Left lung (tissue), 10 donors: ENCODE results near the gene RAB31. TPM values are rescaled to one million over a fixed set of nuclear protein-coding genes. Genes with fewer than 3 reads are reported as not detected.

Source experiments
- ATAC-seq: fragments of 200-7000 bp; cut with Tn5 transposase; one replicate; pipeline ENCODE4 v1.9.1; 2020; ENCODE audit warnings: moderate library complexity
- DNase-seq, 4 donors: peaks; one replicate each; pipeline ENCODE4 v3.0.0-alpha.2; 2013 to 2020
- H3K27ac ChIP-seq, 2 donors: fragments of 200-600 bp; sonication (generic) in 1 of 2; one replicate each; pipeline versions ENCODE4 v1.5.0 to v1.8.0; 2020 to 2021
- H3K27me3 ChIP-seq, 2 donors: fragments of 200-600 bp; sonication (generic) in 1 of 2; one replicate each; pipeline versions ENCODE4 v1.5.0 to v1.8.0; 2020 to 2021
- H3K36me3 ChIP-seq, 2 donors: fragments of 200-600 bp; sonication (generic) in 1 of 2; one replicate each; pipeline versions ENCODE4 v1.5.0 to v1.8.0; 2020 to 2021
- H3K4me1 ChIP-seq, 2 donors: fragments of 200-600 bp; one replicate each; pipeline ENCODE4 v1.8.0; 2021
- H3K4me3 ChIP-seq, 2 donors: fragments of 200-600 bp; sonication (generic) in 1 of 2; one replicate each; pipeline versions ENCODE4 v1.5.0 to v1.8.0; 2020 to 2021; ENCODE audit warnings: mild to moderate bottlenecking in 1 of 2
- H3K9me3 ChIP-seq, 2 donors: fragments of 200-600 bp; sonication (generic) in 1 of 2; one replicate each; pipeline versions ENCODE4 v1.5.0 to v1.8.0; 2020 to 2021
- intact Hi-C, 2 donors: fragments of 100-400 bp; cut with DNase I; formaldehyde crosslinking; loops; one replicate each; pipeline versions ENCODE4 v1.11.2 to v1.14.2; 2022
- polyA plus RNA-seq, 6 donors: library from polyadenylated mRNA; unstranded; fragments of 120-200 nt; gene quantifications; one replicate each; pipeline ENCODE4 v1.2.1, GENCODE V29; 2013; ENCODE audit not compliant: insufficient read length in 6 of 6
- total RNA-seq, 2 donors: library from RNA; stranded (reverse); fragmentation: NEBNext Ultra II Directional; extraction: Animal tissue kit (Norgen Biotek cat#: 25700); gene quantifications; one replicate each; pipeline ENCODE4 v1.2.1, GENCODE V29; 2021
- TF ChIP-seq, protein P1 (sequence below), 2 donors: fragments of 200-600 bp; sonication (generic) in 1 of 2; IDR thresholded peaks; one replicate each; pipeline versions ENCODE4 v1.5.0 to v1.8.0; 2021; ENCODE audit warnings: antibody characterized with exemption in 2 of 2
- donor health status: DM: no; HTN: yes; CAD: no.
- donor health status: DM: no; HTN: no; CAD: no.

RAB31 gene
- total and polyA plus RNA-seq, 8 donors = 30.3 to 135 (median 37.3) TPM

DNA sequence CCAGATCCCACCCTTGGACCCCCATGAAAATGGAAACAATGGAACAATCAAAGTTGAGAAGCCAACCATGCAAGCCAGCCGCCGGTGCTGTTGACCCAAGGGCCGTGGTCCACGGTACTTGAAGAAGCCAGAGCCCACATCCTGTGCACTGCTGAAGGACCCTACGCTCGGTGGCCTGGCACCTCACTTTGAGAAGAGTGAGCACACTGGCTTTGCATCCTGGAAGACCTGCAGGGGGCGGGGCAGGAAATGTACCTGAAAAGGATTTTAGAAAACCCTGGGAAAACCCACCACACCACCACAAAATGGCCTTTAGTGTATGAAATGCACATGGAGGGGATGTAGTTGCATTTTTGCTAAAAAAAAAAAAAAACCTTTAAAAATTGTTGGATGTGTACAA lies 151.1 kb downstream of the RAB31 start:
- Histone ChIP-seq H3K4me3 (no peak overlapping the region), H3K4me1 (peaks cover 10 to 31% of the 10 kb centered on the region in 2 donors), H3K27me3 (no peaks in the 10 kb centered on the region), H3K9me3 (no peaks in the 10 kb centered on the region), H3K27ac (no peak overlapping the region), H3K36me3 (peaks cover 0 to 34% of the 10 kb centered on the region in 2 donors)
- TF ChIP-seq, protein P1, sequence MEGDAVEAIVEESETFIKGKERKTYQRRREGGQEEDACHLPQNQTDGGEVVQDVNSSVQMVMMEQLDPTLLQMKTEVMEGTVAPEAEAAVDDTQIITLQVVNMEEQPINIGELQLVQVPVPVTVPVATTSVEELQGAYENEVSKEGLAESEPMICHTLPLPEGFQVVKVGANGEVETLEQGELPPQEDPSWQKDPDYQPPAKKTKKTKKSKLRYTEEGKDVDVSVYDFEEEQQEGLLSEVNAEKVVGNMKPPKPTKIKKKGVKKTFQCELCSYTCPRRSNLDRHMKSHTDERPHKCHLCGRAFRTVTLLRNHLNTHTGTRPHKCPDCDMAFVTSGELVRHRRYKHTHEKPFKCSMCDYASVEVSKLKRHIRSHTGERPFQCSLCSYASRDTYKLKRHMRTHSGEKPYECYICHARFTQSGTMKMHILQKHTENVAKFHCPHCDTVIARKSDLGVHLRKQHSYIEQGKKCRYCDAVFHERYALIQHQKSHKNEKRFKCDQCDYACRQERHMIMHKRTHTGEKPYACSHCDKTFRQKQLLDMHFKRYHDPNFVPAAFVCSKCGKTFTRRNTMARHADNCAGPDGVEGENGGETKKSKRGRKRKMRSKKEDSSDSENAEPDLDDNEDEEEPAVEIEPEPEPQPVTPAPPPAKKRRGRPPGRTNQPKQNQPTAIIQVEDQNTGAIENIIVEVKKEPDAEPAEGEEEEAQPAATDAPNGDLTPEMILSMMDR (IDR thresholded peaks at IDR 0.05) = no peak
- intact Hi-C loops = no loop called here
- DNase-seq = no peak
- ATAC-seq = no peak

DNA sequence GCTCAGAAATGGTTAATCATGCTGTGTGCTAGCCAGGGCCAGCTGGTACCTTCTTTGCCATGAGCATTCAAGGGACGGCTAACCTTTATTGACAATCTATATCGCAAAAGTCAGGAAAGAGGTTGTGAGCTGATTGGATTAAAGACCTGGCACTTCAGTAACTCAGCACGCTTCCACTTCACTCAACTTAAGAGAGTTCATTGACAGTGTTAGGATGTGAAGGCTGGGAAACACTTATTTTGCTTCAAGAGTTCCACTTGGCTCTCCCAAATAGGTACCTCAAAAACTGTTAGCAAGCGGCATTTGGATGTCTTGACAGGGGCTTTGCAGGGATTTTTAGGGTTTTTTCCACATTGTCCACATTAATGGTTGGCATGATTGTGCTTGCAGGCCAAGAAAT lies 152.6 kb downstream of the RAB31 start:
- Histone ChIP-seq H3K9me3 (peaks cover 0 to 6% of the 10 kb centered on the region in 2 donors), H3K27ac (no peak overlapping the region), H3K4me3 (no peak overlapping the region), H3K36me3 (peaks cover 0 to 34% of the 10 kb centered on the region in 2 donors), H3K27me3 (no peaks in the 10 kb centered on the region), H3K4me1 (peaks cover 0 to 17% of the 10 kb centered on the region in 2 donors)
- intact Hi-C loops = no loop called here
- TF ChIP-seq, protein P1 (IDR thresholded peaks at IDR 0.05) = no peak
- peak; percentile 76 for ATAC-seq
- no peak for DNase-seq

DNA sequence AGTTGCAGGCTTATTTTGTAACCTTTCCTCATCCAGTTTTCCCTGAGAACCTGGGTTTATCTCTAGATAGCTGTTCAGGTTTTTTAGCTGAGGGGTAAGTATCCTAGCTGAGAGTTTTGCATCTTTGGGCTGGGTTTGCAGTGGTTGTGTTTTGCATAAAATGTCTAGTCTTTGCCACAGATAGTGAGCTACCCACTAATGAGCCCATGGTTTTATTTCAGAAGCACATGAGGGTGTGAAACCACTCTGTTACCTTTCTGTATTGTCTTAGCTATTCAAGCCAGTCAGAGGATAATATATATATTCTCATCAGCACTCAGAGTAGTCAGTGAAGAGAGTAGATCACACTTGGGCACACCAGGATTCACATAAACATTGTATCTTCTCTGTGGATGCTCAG lies 153.1 kb downstream of the RAB31 start:
- ATAC-seq = no peak
- Histone ChIP-seq H3K9me3 (peaks cover 0 to 9% of the 10 kb centered on the region in 2 donors), H3K4me3 (no peak overlapping the region), H3K4me1 (peaks cover 0 to 12% of the 10 kb centered on the region in 2 donors), H3K27me3 (no peaks in the 10 kb centered on the region), H3K36me3 (peaks cover 0 to 34% of the 10 kb centered on the region in 2 donors), H3K27ac (no peak overlapping the region)
- DNase-seq = no peak
- TF ChIP-seq, protein P1 (IDR thresholded peaks at IDR 0.05) = no peak
- intact Hi-C loops = no loop called here

DNA sequence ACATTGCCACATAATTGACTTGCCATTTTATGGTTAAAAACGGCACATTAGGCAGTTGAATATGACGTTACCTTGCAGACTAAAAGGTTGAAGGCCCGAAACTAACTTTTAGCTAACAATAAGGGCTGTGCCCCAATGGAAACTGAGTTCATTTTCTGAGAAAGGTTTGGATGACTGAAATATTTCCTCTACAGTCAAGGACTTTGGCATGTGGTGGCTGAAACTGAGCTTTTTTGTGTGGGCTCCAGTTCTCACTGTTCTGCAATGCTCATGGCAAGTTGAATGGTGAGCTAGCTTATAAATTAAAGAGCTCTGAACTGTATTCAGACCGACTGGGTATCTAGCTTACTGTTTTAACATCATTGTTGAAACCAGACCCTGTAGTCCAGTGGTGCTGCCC lies 153.8 kb downstream of the RAB31 start:
- Histone ChIP-seq H3K4me1 (peaks cover 0 to 5% of the 10 kb centered on the region in 2 donors), H3K9me3 (peaks cover 0 to 10% of the 10 kb centered on the region in 2 donors), H3K36me3 (peaks cover 0 to 34% of the 10 kb centered on the region in 2 donors), H3K4me3 (no peak overlapping the region), H3K27me3 (no peaks in the 10 kb centered on the region), H3K27ac (peak overlapping the region in 1 of 2 donors; percentile 0)
- no peak for DNase-seq
- intact Hi-C loops = no loop called here
- no peak for ATAC-seq
- TF ChIP-seq, protein P1 (IDR thresholded peaks at IDR 0.05) = no peak

DNA sequence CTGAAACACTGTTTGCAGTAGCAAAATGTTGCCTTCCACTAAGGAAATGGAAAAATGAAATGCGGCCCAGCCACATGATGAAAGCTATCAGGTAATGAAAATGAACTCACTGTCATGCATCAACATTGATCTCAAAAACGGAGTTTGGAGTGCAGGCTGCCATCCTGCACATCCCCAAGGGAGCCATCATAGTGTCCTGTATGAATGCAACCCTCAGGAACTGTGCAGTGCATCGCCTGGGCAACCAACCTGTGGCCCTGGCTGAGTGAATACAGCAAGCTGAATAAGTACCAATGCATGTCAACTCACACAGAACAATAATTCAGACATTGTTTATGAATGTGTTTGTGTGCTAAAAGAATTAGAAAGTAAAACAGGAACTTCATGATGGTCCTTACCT lies 154.6 kb downstream of the RAB31 start:
- TF ChIP-seq, protein P1 (IDR thresholded peaks at IDR 0.05) = no peak
- no peak overlapping the region for H3K27ac ChIP-seq
- intact Hi-C loops = no loop called here
- H3K9me3 ChIP-seq = peaks cover 0 to 10% of the 10 kb centered on the region in 2 donors
- DNase-seq = no peak
- H3K4me1 ChIP-seq = no peaks in the 10 kb centered on the region
- H3K36me3 ChIP-seq = peaks cover 0 to 34% of the 10 kb centered on the region in 2 donors
- no peak overlapping the region for H3K4me3 ChIP-seq
- no peak for ATAC-seq
- no peaks in the 10 kb centered on the region for H3K27me3 ChIP-seq
